Stimulated activated CD8-positive, alpha-beta memory T cell treated with anti-CD3 and anti-CD28 coated beads, Interleukin-2, amount 100 ng/mL, for 48 hours (primary cell): ENCODE data around the gene GLT8D2.

ENCODE experiments used
- DNase-seq, 2 donors: peaks; one replicate each; pipeline ENCODE4 v3.0.0-alpha.2; 2020; ENCODE audit warnings: low read depth in 2 of 2

GLT8D2 gene

GRCh38 chr12:103948746-103949406 is 101.1 kb downstream of the GLT8D2 start:
- no peak for DNase-seq

DNA sequence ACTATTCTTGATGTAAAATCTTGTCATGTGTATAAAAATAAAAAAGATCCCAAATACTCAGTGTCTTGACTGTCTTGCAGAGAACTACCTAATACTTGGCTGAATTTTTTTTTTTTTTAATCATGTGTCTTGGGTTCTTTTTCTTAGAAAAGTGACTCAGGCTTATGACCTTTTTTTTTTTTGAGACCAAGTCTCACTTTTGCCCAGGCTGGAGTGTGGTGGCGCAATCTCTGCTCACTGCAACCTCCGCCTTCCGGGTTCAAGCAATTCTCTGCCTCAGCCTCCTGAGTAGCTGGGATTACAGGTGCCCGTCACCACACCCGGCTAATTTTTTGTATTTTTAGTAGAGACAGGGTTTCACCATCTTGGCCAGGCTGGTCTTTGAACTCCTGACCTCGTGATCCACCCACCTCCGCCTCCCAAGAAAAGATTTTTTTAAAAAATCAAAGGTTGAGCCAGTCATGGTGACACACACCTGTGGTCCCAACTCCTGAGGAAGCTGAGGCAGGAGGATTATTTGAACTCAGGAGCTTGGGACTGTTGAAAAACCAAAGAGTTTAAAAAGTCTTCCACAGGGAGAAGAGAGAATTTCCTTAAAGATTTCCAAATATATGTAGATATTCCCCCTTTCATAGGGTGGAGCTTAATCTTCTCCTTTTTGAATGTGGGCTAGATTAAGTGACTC is 102.0 kb downstream of the GLT8D2 start:
- DNase-seq = no peak

DNA sequence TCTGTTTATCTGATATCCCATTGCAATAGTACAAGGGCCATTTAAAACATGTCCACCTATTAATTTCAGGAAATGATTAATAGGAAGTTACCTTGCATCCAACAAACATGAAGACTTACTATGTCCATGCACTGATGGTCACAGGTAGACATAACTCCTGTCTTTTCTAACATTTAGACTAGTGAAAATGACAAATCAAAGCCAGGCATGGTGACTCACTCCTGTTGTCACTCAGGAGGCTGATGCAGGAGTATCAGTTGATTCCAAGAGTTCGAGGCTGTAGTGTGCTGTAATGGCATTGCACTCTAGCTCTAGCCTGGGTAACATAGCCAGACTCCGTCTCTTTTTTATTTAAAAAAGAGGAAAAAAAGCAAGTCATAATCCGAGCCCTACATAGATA is 105.0 kb downstream of the GLT8D2 start:
- no peak for DNase-seq
